HL-60 (cell line): ENCODE data around the gene TNFAIP8L2.

Experiments used
- CTCF ChIP-seq: IDR thresholded peaks from one replicate; pipeline ENCODE4 v1.5.1; 2011; ENCODE audit warnings: low read length, control low read depth, inconsistent platforms; ENCODE audit not compliant: insufficient read depth
- GABPA ChIP-seq: IDR thresholded peaks from 2 replicates; pipeline ENCODE4 v1.6.1; 2012; ENCODE audit warnings: low read depth
- REST ChIP-seq: IDR thresholded peaks from 2 replicates; pipeline ENCODE4 v1.6.1; 2012; ENCODE audit warnings: low read depth; ENCODE audit not compliant: insufficient replicate concordance
- SPI1 ChIP-seq: IDR thresholded peaks from 2 replicates; pipeline ENCODE4 v1.6.1; 2012; ENCODE audit warnings: low read depth, mild to moderate bottlenecking, borderline replicate concordance

GRCh38 chr1:151143057-151143435, 13.4 kb upstream of the TNFAIP8L2 start:
- TF ChIP-seq REST (no peak), CTCF (no peak), SPI1 (no peak), GABPA (no peak)
